Stimulated activated CD8-positive, alpha-beta memory T cell treated with anti-CD3 and anti-CD28 coated beads, Interleukin-7, amount 100 ng/mL, for 4 hours (primary cell): ENCODE measurements around the gene MID1IP1.

Experiments used
- DNase-seq, 2 donors: peaks; one replicate each; pipeline ENCODE4 v3.0.0-alpha.2; 2020; ENCODE audit warnings: low read depth in 2 of 2

Gene MID1IP1

DNA sequence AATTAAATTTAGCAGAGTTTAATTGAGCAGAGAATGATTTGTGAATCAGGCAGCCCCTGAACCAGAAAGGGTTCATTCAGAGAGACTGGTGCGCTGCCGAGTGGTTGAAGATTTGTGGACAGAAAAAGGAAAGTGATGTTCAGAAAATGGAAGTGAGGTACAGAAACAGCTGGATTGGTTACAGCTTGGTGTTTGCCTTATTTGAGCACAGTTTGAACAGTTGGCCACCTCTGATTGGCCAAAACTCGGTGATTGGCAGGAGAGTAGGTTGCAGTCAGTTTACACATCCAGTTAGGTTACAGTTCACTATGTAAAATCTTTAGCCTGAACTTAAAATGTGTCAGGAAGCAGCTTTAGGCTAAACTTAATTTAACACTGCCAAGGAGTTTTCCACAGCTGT lies 14.9 kb downstream of the MID1IP1 start:
- DNase-seq = no peak

DNA sequence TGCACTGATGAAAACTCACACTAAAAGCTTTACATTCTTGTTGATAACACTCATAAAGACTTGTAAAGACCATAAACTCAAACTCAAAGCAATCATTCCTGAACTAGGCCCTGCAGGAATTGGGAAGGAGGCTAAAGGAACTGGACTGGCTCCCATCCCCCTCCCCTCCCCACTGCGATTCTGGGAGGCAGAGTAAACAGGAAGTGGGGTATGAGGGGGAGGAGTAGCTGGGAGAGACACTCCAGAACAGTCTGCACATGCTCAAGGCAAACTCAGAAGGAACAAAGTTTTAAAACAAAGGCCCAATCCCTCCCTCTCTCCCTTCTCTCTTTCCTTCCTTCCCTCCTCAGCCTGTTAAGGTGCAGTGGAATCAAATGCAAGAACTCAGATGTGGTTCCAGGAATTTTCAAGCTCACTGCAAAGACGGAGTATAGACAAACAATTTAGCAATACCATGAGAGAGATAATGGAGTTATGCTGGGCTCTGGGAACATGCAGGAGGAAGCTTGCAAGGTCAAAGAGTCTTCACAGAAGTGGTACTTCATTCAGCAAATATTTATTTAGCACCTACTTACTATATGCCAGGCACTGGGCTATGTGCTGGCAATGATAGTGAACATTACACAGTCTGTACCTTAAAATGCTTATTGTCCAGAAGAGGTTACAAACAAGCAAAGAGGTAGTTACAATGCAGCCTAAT lies 15.9 kb downstream of the MID1IP1 start:
- no peak for DNase-seq

DNA sequence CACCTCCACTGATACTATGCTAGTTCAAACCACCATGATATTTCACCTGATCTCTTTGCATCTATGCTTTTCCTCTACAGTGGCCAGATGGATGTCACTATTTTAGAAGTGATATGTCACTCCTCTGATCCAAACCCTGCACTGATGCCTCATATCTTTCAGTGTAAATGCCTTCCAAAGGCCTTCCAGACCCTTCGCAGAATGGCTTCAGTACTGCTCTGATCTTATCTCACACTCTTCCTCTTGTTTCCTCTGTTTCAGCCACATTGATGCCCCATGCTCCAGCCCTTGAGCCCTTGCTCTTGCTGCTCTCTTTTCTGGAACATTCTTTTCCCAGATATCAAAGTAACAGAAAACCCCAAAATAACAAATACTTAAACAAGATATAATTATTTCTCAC lies 17.9 kb downstream of the MID1IP1 start:
- no peak for DNase-seq

DNA sequence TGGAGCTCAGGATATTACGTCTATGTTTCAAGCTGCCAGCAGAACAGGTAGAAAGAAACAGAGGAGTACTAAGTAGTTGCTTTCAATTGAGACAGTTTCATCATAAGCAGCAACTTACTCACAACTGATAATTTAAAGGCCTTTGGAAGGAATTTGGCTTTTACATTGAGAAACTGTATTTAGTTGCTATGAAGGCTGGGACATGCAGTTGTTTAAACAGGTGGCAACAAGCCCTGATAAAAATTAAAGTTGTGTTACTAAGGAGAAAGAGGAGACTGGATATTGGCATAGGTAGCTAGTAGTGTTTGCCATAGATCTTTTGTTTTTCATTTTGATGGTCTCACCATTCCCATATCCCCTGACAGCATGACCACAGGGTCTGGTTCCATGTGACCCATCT lies 18.4 kb downstream of the MID1IP1 start:
- DNase-seq = no peak

DNA sequence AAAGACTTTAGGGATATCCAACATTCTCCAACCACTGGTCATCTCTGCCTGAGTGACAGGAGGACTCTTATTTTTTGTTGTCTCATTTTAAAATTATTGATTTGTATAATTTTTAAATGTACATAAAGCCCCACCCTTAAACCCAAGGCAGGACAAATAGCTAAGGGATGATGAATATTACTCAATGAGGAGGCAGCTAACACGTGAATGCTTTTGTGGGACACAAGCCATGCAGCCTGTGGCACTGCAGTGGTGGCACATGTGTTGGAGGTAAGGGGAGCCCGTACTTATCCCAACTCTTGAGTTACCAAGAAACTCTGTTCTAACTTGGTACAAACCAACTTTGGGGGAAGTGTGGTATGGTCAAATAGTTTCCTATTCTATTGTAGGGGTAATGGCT lies 19.5 kb downstream of the MID1IP1 start:
- DNase-seq = no peak

DNA sequence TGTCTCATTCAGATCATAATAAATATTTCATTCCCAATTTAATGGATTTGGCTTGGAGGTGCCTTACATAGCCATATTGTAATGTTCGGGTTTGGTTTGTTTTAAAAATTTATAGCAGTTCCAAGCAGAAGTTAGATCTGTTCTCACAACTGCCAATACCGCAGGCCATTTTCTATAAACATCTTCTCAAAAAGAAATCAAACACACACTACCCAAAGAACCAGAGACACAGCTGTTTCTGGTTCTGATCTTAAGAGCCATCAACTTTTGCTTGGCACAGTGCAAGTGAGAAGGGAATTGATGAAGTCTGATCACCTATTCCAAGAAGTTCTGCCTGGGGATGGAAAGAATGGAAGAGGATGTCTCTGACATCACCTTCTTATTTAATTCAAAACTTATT lies 22.9 kb downstream of the MID1IP1 start:
- no peak for DNase-seq

DNA sequence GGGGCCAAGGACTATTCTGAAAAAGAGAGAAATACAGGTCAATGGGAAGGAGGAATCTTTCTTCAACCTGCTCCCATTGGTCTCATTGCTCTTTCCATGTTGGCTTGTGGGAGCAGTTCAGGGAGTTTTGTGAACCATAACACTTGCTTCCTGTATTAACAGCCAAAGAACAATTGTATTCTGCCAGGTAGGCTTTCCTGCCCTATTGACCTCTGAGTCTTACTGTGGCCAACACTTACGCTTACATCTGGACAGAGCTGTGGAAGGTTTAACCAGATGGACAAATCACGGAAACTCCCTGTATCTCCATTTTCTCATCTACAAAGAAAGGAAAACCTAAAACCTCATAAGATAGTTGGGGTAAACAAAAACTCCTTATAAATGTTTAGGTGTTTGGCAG lies 30.7 kb downstream of the MID1IP1 start:
- DNase-seq = no peak

DNA sequence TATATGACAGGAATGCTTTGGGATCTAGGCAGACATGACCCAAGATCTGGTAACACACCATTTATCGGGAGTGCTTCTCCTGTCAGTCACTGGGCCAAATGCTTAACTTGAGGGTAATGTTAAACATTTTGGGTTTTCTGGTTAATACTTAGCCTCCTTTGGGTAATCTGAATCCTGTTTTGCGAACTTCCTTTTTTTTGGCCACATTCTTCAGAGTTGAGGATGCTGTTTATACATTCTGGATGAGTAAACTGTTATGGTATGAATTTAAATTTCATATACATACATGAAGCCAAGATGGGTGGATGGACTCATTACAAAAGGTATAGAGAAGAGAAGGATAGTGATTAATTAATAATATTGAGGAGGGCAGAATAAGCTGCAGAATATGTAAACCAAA lies 36.1 kb downstream of the MID1IP1 start:
- no peak for DNase-seq

DNA sequence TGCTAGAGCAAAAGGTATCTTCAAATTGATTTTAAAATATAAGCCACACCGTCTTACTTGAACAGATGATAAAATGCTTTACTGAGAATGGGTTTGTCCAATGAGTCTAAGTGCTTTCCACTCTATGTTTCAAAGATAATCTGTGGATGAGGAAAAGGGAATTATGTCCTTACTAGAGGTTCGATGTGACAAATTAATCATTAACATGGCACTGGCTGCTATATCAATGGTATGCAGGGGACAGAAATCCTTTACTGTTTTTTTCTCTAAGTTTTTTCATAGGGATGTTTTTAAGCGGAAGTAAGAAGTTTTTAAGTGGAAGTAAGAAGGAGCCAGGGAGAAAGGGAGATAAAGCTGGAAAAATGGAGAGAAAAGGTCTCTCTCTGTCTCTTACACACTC lies 38.0 kb downstream of the MID1IP1 start:
- no peak for DNase-seq

DNA sequence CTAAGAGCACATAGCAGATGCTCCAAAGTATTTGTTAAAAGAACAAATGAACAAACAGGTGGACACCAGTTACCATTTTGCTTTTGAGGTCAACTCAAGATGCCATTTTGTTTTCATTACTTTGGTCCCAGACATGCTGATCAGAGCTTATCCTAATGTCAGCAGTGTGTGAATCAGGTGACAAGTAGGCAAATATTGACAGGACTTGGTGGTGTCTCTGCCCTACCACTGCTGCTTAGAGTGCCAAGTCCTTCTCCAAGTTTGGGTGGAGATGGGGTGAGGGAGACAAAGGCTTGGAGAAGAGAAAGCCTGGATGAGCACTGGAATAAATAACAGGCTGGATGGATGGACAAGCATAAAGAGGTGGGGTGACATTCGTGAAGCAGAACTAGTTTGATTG lies 38.7 kb downstream of the MID1IP1 start:
- no peak for DNase-seq

DNA sequence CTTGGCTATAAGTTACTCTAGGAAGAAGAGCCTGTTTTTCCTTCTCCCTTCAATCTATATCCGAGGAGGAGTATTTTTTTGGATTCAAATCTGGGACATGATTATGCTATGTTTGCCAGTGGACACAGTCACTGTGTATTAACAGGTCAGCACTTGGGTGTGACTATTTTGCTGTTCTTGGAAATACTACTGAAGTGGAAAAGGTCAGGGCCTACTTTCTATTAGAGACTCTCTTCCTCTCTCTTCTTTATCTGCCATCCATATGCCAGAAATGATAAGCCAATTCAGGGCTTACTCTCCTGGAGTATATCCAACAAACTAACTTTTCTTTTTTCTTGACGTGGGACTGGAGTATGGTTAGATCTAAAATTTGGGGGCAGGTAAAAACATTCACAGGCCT lies 40.5 kb downstream of the MID1IP1 start:
- no peak for DNase-seq

DNA sequence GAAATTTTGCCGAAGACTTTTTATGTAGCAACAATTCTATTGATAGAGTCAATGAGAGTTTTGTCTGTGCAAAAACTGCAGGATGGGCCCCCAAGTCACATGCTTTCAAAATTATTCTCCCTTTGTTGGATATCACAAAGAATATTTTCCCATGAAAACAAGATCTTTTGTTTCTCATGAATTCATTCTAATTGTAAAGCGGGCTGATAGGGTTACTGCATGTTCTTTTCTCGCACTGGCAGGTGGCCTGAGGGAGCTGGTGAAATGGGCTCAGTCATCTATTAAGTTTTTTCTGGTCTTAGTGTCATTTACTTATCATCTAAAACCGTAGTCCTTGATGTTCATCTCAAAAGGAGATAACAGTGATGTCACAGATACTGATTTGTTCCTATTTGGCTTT lies 44.2 kb downstream of the MID1IP1 start:
- no peak for DNase-seq

DNA sequence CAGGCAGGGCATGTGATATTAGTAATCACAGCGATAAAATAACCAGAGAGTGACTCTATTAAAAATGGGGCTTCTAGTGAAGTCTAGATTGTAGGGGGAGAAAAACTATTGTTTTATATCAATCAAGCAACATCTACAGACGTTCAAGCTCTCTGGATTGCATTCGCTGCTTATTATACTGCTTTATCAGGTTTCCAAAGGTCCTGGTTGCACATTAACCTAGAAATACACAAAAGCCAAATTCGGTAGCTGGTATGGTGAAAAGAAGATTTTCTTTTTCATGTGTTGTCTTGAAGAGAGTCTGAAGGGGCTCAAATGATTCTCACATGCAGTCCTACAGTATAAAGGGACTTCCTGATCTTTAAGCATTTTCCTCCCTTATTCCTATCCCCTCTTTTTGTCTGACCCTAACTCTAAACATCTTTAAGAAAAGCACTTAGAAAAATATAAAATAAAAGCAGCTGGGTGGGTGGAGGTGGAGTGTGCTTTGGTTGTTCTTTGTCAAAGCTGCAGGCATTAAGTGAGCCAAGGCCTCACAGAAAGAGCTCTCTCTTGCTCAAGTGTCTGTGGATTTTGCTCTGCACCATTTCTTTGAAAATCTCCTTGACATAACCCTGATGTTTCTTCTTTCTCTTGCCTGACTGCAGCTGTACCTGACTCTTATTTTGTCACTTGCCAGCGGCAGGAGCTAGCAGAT lies 46.1 kb downstream of the MID1IP1 start:
- no peak for DNase-seq

DNA sequence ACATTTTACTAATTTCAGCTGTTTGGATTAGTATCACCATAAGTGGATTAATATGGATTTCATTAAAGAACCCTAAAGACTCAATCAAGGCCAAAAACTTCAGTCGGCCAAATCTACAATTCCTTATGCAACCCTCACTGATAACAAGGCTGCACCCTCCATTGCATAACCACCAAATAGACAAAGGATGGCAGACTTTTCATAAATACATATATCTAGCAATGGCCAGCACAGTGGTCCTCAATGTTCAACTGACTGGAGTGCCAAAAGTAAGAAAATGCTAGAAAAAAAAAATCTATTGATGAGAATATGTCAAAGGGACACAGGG lies 46.6 kb downstream of the MID1IP1 start:
- no peak for DNase-seq

DNA sequence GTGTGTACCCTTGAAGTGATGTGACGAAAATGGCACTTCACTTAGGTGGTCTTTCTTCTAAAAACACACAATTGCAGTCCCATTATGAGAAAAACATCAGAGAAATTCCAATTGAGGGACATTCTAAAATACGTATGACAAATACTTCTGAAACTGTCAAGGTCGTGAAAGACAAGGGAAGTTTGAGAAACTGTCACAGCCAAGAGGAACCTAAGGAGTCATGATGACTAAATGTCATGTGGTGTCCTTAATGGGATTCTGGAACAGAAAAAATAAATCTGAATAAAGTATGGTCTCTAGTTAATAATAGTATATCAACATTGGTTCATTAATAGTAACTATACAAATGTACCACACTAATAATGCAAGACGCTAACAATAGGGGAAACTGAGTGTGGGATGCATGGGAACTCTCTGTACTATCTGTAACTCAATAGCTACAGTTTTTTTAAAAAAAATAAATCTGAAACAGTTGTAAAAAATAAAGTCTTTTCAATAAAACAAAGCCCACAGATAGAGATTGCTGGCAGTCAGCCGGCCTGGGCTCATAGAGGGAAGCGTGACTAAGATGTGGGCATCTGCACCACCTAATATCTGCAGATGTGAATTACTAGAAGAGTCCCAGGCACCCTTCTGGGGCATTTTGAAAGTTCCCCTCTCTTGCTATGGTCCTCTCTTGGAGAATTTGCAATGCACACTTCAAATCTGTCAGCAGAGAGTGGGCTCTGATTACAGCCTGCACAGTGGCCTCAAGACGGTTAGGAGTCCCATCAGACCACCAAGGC lies 47.6 kb downstream of the MID1IP1 start:
- no peak for DNase-seq

DNA sequence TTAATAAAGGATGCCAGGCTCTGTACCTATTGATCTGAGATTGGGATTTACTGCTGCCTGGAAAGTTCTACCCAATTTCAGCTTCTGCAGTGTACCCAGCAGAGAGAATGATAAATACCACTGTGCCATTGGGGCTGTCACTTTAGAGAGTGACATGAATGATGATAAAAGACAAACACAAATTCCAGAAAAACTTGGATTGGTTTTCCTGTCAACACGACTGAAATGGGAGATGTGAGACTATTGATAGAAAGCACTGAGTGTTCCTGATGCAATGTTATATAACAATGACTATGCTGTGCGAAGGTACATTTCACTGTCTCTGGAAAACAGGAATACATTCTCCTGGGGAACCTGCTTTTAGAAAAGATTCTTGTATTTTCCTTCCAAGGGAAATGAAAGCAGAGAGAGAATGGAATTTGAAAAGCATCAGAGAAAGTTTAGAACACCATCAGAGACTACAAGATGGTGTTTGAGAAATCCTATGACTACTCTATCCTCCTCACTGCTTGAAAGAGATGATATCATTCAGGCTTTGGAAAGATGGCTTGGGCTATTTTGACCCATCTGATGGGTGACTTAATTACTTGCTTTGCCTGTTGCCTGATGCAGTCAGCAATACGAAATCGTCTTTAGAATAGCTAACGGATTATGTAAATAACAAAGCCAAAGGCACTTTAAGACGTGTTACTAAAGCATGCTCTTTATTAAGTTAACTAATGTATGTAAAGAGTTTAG lies 49.7 kb downstream of the MID1IP1 start:
- no peak for DNase-seq

DNA sequence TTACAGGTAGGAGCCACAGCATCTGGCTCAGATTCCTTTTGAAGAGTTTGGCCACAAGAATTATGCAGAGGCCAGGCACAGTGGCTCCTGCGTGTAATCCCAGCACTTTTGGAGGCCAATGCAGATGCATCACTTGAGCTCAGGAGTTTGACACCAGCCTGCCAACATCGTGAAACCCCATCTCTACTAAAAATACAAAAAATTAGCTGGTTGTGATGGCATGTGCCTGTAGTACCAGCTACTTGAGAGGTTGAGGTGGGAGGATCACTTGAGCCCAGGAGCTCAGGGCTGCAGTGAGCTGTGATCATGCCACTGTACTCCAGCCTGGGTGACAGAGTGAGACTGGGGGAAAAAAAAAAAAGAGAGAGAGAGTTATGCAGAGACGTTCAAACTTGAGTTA lies 53.0 kb downstream of the MID1IP1 start:
- DNase-seq = no peak
